MCF 10A (cell line): Measurements from ENCODE around the gene PLAC8L1. TPM values are rescaled to one million over a fixed set of nuclear protein-coding genes. Genes with fewer than 3 reads are reported as not detected.

ENCODE experiments used
- BruUV-seq: library from RNA; stranded (reverse); fragments of 400-500 nt; replicated peaks from 2 replicates; lab custom pipeline; 2021; lab: Mats Ljungman, UMichigan
- CTCF ChIA-PET: fragments of 300-600 bp; sonication (Branson Sonifier 250); formaldehyde crosslinking; extraction: SDS; loops from one replicate; lab custom pipeline; 2021; ENCODE audit warnings: antibody characterized with exemption, inconsistent platforms; lab: Yijun Ruan, JAX
- POLR2A ChIA-PET: fragments of 300-600, 350-650 bp; sonication (Branson Sonifier 250); formaldehyde crosslinking; extraction: SDS; loops from one replicate; lab custom pipeline; 2020; ENCODE audit warnings: antibody characterized with exemption, inconsistent platforms; lab: Yijun Ruan, JAX
- DNase-seq: peaks from one replicate; pipeline ENCODE4 v3.0.0-alpha.2; 2018; ENCODE audit not compliant: unreplicated experiment
- H3K27ac Mint-ChIP-seq: one replicate; pipeline ENCODE4 v1.8.0; 2022; ENCODE audit warnings: mild to moderate bottlenecking, low read depth, mixed read lengths; ENCODE audit not compliant: unreplicated experiment
- H3K27me3 Mint-ChIP-seq: one replicate; pipeline ENCODE4 v1.8.0; 2022; ENCODE audit warnings: mixed read lengths; ENCODE audit not compliant: insufficient read depth, unreplicated experiment
- H3K36me3 Mint-ChIP-seq: one replicate; pipeline ENCODE4 v1.8.0; 2022; ENCODE audit warnings: mild to moderate bottlenecking, moderate library complexity, mixed read lengths; ENCODE audit not compliant: insufficient read depth, unreplicated experiment
- H3K4me1 Mint-ChIP-seq: one replicate; pipeline ENCODE4 v1.8.0; 2022; ENCODE audit warnings: mixed read lengths; ENCODE audit not compliant: insufficient read depth, unreplicated experiment
- H3K4me3 Mint-ChIP-seq: one replicate; pipeline ENCODE4 v1.8.0; 2022; ENCODE audit warnings: mild to moderate bottlenecking, moderate library complexity, mixed read lengths; ENCODE audit not compliant: unreplicated experiment
- H3K9me3 Mint-ChIP-seq: one replicate; pipeline ENCODE4 v1.8.0; 2022; ENCODE audit warnings: mixed read lengths; ENCODE audit not compliant: unreplicated experiment
- intact Hi-C: fragments of 100-400 bp; cut with micrococcal nuclease; formaldehyde crosslinking; loops from 2 replicates; pipeline ENCODE4 v1.14.1; 2022
- total RNA-seq: library from RNA; stranded (reverse); gene quantifications from 2 replicates; pipeline ENCODE4 v1.2.3, GENCODE V29; 2022
- TF ChIP-seq, protein P1 (sequence below): fragments of 200-600 bp; IDR thresholded peaks from one replicate; pipeline ENCODE4 v1.8.0; 2022; ENCODE audit warnings: antibody characterized with exemption, mild to moderate bottlenecking; ENCODE audit not compliant: unreplicated experiment

PLAC8L1 gene
- total RNA-seq, 1 experiment from 2014 or later = 2.5 TPM

DNA sequence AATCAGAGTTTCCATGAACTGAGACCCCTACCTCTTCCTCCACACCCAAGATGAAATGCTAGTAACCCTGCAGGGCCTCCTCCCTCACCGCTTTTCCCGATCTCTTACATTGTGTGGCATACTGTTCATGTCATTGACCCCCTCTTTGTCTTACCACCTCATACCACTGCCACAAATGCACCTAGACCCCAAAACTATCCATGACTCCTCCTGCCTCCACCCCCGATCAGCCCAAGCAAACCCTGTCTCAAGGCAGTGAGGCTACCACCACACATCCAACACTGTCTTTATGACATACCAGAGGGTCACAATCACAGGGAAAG is 55.7 kb downstream of the PLAC8L1 start:
- intact Hi-C loops = loop anchor here (1.0 to 5.0 kb wide), 8 partner anchors 113 to 1847 kb away; partner anchors contain the start of genes PRELID2 and SH3RF2
- POLR2A ChIA-PET = interaction anchor here (0.8 to 0.9 kb wide), 3 partner anchors 42 to 113 kb away, joined by 3 to 4 read pairs (median 3); no protein-coding TSS in a partner anchor
- peak overlapping the region; percentile 4 for H3K27ac Mint-ChIP-seq
- H3K4me3 Mint-ChIP-seq = no peak overlapping the region
- H3K27me3 Mint-ChIP-seq = no peaks in the 10 kb centered on the region
- H3K9me3 Mint-ChIP-seq = peaks cover 2% of the 10 kb centered on the region
- TF ChIP-seq, protein P1, sequence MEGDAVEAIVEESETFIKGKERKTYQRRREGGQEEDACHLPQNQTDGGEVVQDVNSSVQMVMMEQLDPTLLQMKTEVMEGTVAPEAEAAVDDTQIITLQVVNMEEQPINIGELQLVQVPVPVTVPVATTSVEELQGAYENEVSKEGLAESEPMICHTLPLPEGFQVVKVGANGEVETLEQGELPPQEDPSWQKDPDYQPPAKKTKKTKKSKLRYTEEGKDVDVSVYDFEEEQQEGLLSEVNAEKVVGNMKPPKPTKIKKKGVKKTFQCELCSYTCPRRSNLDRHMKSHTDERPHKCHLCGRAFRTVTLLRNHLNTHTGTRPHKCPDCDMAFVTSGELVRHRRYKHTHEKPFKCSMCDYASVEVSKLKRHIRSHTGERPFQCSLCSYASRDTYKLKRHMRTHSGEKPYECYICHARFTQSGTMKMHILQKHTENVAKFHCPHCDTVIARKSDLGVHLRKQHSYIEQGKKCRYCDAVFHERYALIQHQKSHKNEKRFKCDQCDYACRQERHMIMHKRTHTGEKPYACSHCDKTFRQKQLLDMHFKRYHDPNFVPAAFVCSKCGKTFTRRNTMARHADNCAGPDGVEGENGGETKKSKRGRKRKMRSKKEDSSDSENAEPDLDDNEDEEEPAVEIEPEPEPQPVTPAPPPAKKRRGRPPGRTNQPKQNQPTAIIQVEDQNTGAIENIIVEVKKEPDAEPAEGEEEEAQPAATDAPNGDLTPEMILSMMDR = no peak
- peaks cover 50% of the 10 kb centered on the region for H3K36me3 Mint-ChIP-seq
- DNase-seq = no peak
- CTCF ChIA-PET = interaction anchor here (0.6 to 10.3 kb wide), 26 partner anchors 9 to 1823 kb away, joined by 3 to 144 read pairs (median 4); no protein-coding TSS in a partner anchor
- peaks cover 26% of the 10 kb centered on the region for H3K4me1 Mint-ChIP-seq
- no TSS peak for BruUV-seq

DNA sequence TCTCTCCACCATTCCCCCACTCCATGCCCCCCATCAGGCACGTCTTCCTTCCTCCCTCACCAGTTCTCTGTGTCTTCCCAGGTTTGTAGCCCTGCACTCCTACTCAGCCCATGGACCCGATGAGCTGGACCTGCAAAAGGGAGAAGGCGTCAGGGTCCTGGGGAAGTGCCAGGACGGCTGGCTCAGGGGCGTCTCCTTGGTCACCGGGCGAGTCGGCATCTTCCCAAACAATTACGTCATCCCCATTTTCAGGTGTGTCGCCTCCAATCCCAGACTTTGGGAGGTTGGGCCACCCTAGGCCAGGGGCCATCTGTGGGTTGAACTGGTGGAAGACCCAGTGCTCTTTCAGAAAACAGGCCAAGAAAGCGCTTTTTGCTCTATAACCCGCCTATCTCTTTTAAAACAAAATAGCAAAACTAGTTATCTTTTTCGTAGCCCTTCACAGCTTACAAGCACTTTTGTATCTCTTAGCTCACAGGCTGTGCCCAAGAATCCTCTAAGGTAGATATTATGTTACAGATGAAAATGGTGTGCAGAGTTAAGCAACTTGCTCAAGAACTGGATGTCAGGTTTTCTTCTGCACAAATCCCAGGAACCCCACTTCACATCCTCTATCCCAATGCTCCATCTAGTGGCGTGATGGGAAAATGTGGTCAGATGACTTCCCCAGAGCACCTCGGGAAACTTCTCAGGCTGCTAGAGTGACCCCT is 56.2 kb downstream of the PLAC8L1 start:
- peaks cover 48% of the 10 kb centered on the region for H3K36me3 Mint-ChIP-seq
- no peak overlapping the region for H3K4me3 Mint-ChIP-seq
- ChIA-PET CTCF (interaction anchor here (0.6 to 10.3 kb wide), 35 partner anchors 9 to 1822 kb away, joined by 3 to 144 read pairs (median 4); partner anchors contain the start of genes PRELID2 and TCERG1), POLR2A (interaction anchor here (0.6 to 0.9 kb wide), 3 partner anchors 20 to 105 kb away, joined by 3 to 4 read pairs (median 3); no protein-coding TSS in a partner anchor)
- peaks cover 7% of the 10 kb centered on the region for H3K9me3 Mint-ChIP-seq
- TF ChIP-seq, protein P1 = peak; percentile 90
- H3K27me3 Mint-ChIP-seq = no peaks in the 10 kb centered on the region
- intact Hi-C loops = loop anchor here (1.0 to 5.0 kb wide), 8 partner anchors 113 to 1847 kb away; partner anchors contain the start of genes PRELID2 and SH3RF2
- peak overlapping the region; percentile 4 for H3K27ac Mint-ChIP-seq
- peak; percentile 91 for DNase-seq
- no TSS peak for BruUV-seq
- peaks cover 31% of the 10 kb centered on the region for H3K4me1 Mint-ChIP-seq

DNA sequence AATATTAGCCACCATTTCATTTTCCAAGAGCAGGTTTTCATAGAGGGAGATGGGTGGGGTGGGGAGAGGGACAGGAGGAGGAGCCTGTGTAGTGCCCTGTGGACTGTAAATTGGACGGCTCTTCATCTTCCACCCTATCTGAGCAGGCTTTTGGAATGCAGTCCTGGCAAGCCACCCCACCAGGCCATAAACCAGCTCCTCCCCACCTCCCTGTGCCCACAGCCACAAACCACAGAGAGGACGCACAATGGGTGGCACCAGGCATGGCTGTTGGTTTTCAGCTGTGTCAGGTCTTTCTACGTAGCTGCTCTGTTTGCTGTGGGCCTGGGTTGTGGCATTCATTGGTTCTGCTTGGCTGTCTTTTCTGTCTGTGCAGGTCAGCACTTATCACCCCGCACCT is 58.0 kb downstream of the PLAC8L1 start:
- intact Hi-C loops = loop anchor here (5.0 kb wide), 3 partner anchors 380 to 1845 kb away; no protein-coding TSS in a partner anchor
- no peak overlapping the region for H3K4me3 Mint-ChIP-seq
- H3K27me3 Mint-ChIP-seq = no peaks in the 10 kb centered on the region
- peaks cover 39% of the 10 kb centered on the region for H3K36me3 Mint-ChIP-seq
- ChIA-PET CTCF (interaction anchor here (0.6 to 10.3 kb wide), 11 partner anchors 14 to 365 kb away, joined by 3 to 144 read pairs (median 3); no protein-coding TSS in a partner anchor), POLR2A (interaction anchor here (0.7 to 1.7 kb wide), 4 partner anchors 19 to 601 kb away, joined by 3 to 4 read pairs (median 4); no protein-coding TSS in a partner anchor)
- H3K27ac Mint-ChIP-seq = no peak overlapping the region
- TF ChIP-seq, protein P1 = no peak
- DNase-seq = no peak
- H3K4me1 Mint-ChIP-seq = peaks cover 44% of the 10 kb centered on the region
- BruUV-seq = no TSS peak
- peaks cover 7% of the 10 kb centered on the region for H3K9me3 Mint-ChIP-seq

DNA sequence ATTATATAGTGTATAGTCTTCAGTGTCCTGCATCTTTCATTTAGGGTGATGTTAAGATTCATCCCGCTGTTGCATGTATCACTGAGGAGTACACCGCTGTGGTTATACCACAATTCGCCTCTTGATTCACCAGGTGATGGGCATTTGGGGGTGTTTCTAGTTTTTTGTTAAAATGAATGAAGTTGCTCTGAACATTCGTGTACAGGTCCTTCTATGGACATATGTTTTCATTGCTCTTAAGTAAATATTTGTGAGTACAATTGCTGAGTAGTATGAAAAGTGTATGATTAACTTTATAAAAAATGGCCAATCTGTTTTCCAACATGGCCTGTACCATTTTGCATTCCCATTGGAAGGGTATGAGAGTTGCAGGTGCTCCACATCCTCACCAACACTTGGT is 61.7 kb downstream of the PLAC8L1 start:
- H3K27ac Mint-ChIP-seq = peak overlapping the region; percentile 88
- intact Hi-C loops = loop anchor here (2.0 kb wide), 1 partner anchor 105 kb away; no protein-coding TSS in a partner anchor
- no peak overlapping the region for H3K4me3 Mint-ChIP-seq
- BruUV-seq = no TSS peak
- H3K36me3 Mint-ChIP-seq = peaks cover 17% of the 10 kb centered on the region
- ChIA-PET POLR2A (interaction anchor here (0.9 to 7.4 kb wide), 6 partner anchors 12 to 121 kb away, joined by 3 to 112 read pairs (median 6); partner anchors contain the start of gene SH3RF2), CTCF (interaction anchor here (0.6 to 1.5 kb wide), 7 partner anchors 45 to 362 kb away, joined by 3 to 16 read pairs (median 3); partner anchors contain the start of gene PRELID2)
- peaks cover 7% of the 10 kb centered on the region for H3K9me3 Mint-ChIP-seq
- TF ChIP-seq, protein P1 = no peak
- peaks cover 63% of the 10 kb centered on the region for H3K4me1 Mint-ChIP-seq
- no peaks in the 10 kb centered on the region for H3K27me3 Mint-ChIP-seq
- no peak for DNase-seq
